Fibroblast of the aortic adventitia (primary cell): Measurements from ENCODE around the gene RRBP1. TPM values are rescaled to one million over a fixed set of nuclear protein-coding genes. Genes with fewer than 3 reads are reported as not detected.

Experiments used
- DNase-seq: peaks from one replicate; pipeline ENCODE4 v3.0.0-alpha.2; 2010; ENCODE audit warnings: low read depth
- H3K4me3 ChIP-seq: 2 replicates; pipeline ENCODE4 v1.5.1; 2011; ENCODE audit warnings: low read depth, mild to moderate bottlenecking, control low read depth, low read length, moderate library complexity
- CTCF ChIP-seq: IDR thresholded peaks from 2 replicates; pipeline ENCODE4 v1.5.1; 2011; ENCODE audit warnings: mild to moderate bottlenecking, low read length, control low read depth, inconsistent platforms; ENCODE audit not compliant: insufficient read depth
- total RNA-seq: library from RNA; depleted of rRNA; stranded (reverse); fragments of >200 nt; gene quantifications from 2 replicates; pipeline ENCODE4 v1.2.3, GENCODE V29; 2012; ENCODE audit warnings: low replicate concordance

The RRBP1 gene
- total RNA-seq, 1 donor: 95.5 TPM

DNA sequence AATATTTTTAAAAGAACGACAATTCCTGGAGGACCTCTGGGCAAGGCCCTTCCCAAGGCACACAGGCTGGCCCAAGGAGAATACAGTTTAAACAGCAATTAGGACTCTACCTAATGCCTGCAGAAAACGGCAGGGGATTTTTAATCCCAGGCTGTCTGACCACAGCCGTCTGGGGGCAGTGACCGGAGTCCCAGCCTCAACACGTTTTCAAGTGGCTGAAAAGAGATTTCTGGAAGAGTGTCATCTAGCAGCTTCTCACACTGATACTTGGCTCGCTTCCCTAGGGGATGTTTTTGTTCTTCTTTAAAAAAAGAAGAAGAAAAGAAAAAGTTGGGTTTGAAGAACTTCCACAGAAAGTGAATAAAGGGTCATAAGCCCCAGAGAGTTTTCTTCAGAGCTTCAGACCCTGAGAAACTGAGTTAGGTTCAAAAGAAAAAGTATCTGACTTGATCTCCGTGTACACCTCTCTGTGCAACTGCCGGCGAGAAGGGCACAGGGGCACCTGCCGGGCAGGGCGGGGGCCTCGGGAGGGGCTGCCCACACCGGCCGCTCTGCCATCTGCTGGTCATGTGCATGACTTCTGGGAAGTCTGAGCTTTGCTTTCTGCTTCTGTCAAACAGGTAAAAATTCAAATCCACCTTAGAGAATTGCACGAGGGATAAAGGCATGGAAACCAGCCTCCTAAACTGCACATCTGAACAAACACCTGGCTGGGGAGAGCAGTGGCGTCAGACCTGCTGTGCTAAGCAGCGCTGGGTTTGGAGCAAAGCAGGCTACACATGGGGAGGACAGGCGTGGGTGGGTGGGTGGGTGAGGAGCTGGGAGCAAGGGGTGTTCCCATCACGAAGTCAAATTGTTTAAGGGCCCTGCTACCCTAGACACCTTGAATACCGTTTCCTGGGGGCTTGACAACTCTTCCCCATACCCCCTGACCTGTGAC, 33.0 kb downstream of the RRBP1 start:
- peak; percentile 28 for TF ChIP-seq CTCF
- no peak for DNase-seq

GRCh38 chr20:17648315-17648646, 33.8 kb downstream of the RRBP1 start:
- no peak overlapping the region for H3K4me3 ChIP-seq
- no peak for DNase-seq
- TF ChIP-seq CTCF: no peak

More for the DNA sequence above, 33.0 kb downstream of the RRBP1 start:
- H3K4me3 ChIP-seq: no peak overlapping the region

DNA sequence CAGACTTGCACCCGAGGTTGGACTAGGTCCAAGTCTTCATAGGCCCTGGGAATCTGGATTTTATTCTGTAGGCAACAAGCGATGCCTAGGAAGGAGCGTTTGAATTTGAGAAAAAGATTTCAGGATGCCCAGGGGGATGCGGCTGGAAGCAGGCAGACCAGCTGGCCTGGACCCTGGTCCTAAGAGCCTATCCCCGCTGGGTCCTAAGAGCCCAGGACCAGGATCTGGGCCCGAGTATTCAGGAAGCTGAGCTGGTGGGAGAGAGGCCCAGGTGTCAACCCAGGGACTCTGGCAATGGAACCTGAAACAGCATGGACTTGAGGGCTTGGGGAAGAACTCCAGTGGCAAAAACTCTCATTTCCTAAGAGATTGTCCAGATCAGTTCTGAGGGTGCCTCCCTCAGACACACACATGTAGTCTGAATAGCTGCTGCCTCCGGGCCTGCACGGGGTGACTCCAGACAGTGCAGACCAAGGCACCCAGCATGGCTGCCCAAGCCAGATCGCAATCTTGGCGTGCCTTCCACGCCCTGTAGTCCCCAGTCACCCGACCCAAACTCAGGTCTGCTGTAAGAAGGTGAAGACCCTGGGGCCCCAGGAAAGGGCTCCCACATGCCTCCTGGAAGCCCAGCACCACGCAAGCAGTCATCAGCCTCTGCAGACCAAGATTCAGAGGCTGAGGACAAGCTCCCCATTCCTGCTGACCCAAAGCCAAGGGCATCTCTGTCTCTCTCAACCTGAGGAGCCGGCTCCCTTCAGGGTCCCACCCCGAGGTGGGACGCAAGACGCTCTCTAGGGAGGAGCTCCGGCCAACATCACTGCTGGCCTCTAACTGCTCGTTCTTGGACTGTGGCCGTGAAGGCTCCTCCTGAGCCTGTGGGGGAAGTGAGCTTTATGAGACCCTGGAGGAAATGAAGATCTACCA, 34.4 kb downstream of the RRBP1 start:
- H3K4me3 ChIP-seq: no peak overlapping the region
- DNase-seq: no peak
- TF ChIP-seq CTCF: no peak

- no peak for TF ChIP-seq CTCF
- DNase-seq: no peak
These were observed 35.1 kb downstream of the RRBP1 start for GRCh38 chr20:17646961-17647301.

GRCh38 chr20:17646209-17646960, 35.7 kb downstream of the RRBP1 start:
- no peak overlapping the region for H3K4me3 ChIP-seq
- DNase-seq: no peak
- no peak for TF ChIP-seq CTCF

More at GRCh38 chr20:17646961-17647301, 35.1 kb downstream of the RRBP1 start:
- H3K4me3 ChIP-seq: no peak overlapping the region

DNA sequence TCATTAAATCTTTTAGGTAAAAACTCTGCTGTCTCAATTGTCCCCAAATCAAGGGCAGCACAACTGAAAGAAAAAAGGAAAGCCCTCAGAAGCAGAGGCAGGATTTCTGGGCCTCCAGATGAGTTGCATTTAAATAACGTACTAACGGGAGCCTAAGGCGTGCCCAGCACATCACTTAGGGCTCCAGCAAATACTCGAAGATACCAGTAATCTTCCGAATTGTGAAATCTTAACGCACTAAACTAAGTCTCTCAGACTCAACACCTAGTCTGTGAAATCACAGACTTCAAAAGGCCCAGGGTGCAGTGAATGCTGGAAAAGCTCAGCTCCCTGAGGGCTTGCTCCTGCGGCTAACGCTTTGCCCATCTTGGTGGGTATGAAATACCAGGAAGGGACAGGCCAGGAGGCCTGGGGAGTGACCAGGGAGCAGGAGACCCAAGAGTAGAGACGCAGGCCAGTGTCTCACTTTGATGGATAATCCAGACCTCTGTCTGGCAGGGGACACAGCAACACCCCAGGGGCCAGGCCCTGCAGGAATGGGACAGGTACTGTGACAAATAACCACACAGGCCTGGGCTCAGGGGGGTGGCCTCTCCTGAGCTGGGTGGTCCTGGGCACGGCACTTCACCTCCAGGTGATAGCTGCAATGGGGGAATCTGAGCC, 36.4 kb downstream of the RRBP1 start:
- peak; percentile 27 for DNase-seq
- H3K4me3 ChIP-seq: no peak overlapping the region

More for the DNA sequence above, 36.4 kb downstream of the RRBP1 start:
- no peak for TF ChIP-seq CTCF
